Endothelial cell of umbilical vein (primary cell): ENCODE results near the gene LRRC56.

ENCODE experiments used
- CTCF ChIP-seq, 2 donors: IDR thresholded peaks; 1 replicate in 1 of 2; 2 replicates in 1 of 2; pipeline ENCODE4 v1.5.1; 2011; ENCODE audit warnings: low read length in 2 of 2, mild to moderate bottlenecking in 2 of 2, moderate library complexity in 2 of 2, control low read depth in 1 of 2, inconsistent platforms in 1 of 2, low read depth in 1 of 2; ENCODE audit not compliant: insufficient read depth in 1 of 2; ENCODE audit errors: extremely low read depth in 1 of 2
- EZH2 ChIP-seq: IDR thresholded peaks from 2 replicates; pipeline ENCODE4 v1.6.1; 2012; ENCODE audit warnings: borderline replicate concordance, low read depth, mild to moderate bottlenecking, moderate library complexity, low read length, inconsistent platforms; ENCODE audit not compliant: severe bottlenecking
- FOS ChIP-seq: IDR thresholded peaks from 2 replicates; pipeline ENCODE4 v1.6.1; 2011; ENCODE audit warnings: mild to moderate bottlenecking, low read length, moderate library complexity, borderline replicate concordance; ENCODE audit not compliant: insufficient read depth
- GATA2 ChIP-seq: IDR thresholded peaks from 2 replicates; pipeline ENCODE4 v1.7.0; 2011; ENCODE audit warnings: low read depth, mild to moderate bottlenecking, moderate library complexity, mixed read lengths, low read length; ENCODE audit not compliant: insufficient read length, insufficient read depth
- JUN ChIP-seq: IDR thresholded peaks from 2 replicates; pipeline ENCODE4 v1.6.1; 2011; ENCODE audit warnings: borderline replicate concordance, low read depth; ENCODE audit not compliant: insufficient read length, insufficient read depth
- MYC ChIP-seq: IDR thresholded peaks from one replicate; pipeline ENCODE4 v1.6.1; 2011; ENCODE audit warnings: mild to moderate bottlenecking, low read depth, low read length
- POLR2A ChIP-seq: IDR thresholded peaks from 2 replicates; pipeline ENCODE4 v1.6.1; 2012; ENCODE audit warnings: low read depth, mild to moderate bottlenecking, control low read depth, low read length
- POLR2AphosphoS5 ChIP-seq: IDR thresholded peaks from 2 replicates; pipeline ENCODE4 v1.6.1; 2012; ENCODE audit warnings: low read depth, mild to moderate bottlenecking, control low read depth, low read length, moderate library complexity; ENCODE audit not compliant: insufficient read depth
- TF ChIP-seq, protein P1 (sequence below): IDR thresholded peaks from 2 replicates; pipeline ENCODE4 v1.6.1; 2011; ENCODE audit not compliant: insufficient read depth, insufficient read length

- no peak for TF ChIP-seq POLR2A
- TF ChIP-seq CTCF (IDR thresholded peaks at IDR 0.05; ENCODE audit: extremely low read depth in 1 of 2, insufficient read depth in 1 of 2, low read depth in 1 of 2, low read length in 2 of 2) = no peak
- no peak for TF ChIP-seq EZH2
- TF ChIP-seq POLR2AphosphoS5 = no peak
- TF ChIP-seq, protein P1, sequence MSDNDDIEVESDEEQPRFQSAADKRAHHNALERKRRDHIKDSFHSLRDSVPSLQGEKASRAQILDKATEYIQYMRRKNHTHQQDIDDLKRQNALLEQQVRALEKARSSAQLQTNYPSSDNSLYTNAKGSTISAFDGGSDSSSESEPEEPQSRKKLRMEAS = no peak
- no peak for TF ChIP-seq MYC
- no peak for TF ChIP-seq JUN
- no peak for TF ChIP-seq FOS
- no peak for TF ChIP-seq GATA2
Observed at GRCh38 chr11:593347-593746, 56.0 kb downstream of the LRRC56 start.
